Measurements from ENCODE around the gene COL25A1.
"Not testable (repeated sequence)": the region's sequence is repeated elsewhere in the genome, so short reads cannot be mapped to it uniquely, and the experiment has no call there.

COL25A1 gene

DNA sequence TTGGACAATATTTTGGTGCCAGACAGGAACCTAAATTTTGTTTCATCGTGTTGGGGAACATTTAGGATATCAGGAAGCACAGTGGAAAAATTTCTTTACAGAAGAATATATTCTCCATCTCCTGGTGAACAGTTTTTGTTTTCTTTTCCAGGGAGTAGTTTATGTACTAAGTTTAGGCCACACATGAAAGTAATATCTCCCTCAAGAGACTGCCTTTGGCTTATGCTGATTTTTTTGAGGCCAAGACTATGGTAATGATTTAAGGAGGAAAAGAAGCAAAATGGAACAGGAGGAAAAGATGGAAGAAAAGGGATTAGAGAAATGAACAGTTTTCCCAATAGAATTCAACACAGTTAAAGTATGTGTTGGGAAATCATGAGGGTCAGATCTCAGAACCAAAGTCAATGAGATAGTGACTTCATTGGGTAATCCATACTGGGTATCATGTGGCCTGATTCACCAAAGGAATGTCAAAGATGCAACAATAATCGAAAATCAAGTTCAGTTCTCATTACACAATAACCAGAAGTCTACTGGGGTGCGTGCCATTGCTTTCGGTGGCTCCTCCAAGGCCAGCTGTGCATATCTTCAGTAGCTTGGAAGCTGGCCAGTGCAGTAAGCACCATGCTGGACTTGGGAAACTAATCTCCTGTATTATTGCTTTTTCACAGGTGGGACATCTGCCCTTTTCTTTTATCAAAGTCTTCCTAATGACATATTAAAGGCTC is 234.8 kb downstream of the COL25A1 start:
- DNase-seq (ENCODE audit: low read depth in 2 of 2, low spot score in 1 of 2), result no peak

DNA sequence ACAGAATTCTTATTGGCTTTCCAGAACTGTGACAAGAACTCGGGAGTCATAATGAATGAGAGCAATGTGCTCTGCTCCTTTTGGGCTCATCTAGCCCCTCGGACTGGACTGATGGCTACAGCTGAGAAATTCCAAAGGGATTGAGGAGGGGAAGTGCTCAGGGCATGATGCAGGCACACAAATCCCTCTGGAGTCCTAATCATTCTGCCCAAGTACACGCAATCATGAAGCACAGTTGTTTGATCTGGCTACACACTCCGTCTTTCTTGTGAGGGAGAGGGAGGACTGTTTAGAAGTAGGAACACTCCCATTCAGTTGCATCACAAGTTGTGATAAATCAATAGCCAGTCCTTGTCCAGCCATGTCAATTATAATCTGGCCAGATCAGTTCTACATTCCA is 237.5 kb downstream of the COL25A1 start:
- no peak for DNase-seq (ENCODE audit: low read depth in 2 of 2, low spot score in 1 of 2)

- DNase-seq (ENCODE audit: low read depth in 2 of 2, low spot score in 1 of 2), result no peak
These were observed 249.2 kb downstream of the COL25A1 start for GRCh38 chr4:109053257-109053656.

DNA sequence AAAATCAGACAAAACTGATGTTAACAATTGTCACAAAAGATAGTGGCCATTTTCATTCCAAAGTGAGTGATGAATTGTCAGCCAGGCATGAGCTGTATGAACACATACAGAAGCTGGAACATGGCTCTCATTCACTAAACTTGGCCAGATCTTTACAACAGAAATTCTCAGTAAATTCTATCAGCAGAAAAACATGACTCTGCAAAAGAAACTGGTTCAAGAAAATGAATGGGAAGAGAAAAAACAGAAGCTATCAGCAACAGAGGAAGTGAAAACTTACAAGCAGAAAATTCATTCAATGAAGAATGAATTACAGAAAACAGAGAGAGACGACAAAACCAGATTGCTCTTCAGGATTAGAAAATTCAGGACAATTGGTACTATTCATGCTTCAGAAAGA is 249.6 kb downstream of the COL25A1 start:
- DNase-seq (ENCODE audit: low read depth in 2 of 2, low spot score in 1 of 2), result no peak

GRCh38 chr4:109051054-109051453 is 251.4 kb downstream of the COL25A1 start:
- no peak for DNase-seq (ENCODE audit: low read depth in 2 of 2, low spot score in 1 of 2)

DNA sequence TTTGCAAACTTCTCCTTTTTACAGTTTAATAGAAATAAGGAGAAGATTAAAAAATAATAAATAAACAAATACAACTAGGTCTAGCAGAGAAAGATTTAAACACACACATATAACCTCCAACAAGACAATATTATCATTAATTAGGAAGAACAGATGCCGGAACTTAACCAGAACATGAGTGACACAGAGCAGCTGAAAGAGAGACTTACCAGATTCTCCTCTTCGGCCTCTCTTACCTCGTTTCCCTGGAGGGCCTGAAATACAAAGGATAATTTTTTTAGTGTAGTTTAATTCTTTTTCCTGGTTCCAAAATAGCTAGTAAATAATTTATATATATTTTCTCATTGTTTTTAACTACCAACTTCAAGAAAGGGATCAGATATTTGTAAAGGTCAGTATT is 252.5 kb downstream of the COL25A1 start:
- no peak for DNase-seq (ENCODE audit: low read depth in 2 of 2, low spot score in 1 of 2)

GRCh38 chr4:109046471-109047201 is 255.8 kb downstream of the COL25A1 start:
- DNase-seq (ENCODE audit: low read depth in 2 of 2, low spot score in 1 of 2), result no peak

DNA sequence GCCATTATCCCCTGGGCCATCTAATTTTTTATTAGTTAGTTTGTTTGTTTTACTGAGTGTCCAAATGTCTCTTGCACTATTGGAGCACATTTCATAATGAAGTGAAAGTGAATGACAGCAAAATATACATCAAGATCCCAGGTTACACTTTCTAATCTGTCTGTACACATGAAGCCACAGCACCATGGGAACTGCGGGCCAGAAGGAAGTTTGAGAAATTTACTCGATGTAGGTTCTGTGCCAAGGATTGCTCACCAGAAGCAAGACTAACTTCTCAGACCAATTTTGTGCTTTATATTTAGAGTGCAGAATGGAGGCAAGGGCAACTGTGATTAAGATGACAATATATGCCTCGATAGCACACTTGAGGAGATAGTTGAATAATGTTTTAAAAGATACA is 258.0 kb downstream of the COL25A1 start:
- DNase-seq (ENCODE audit: low read depth in 2 of 2, low spot score in 1 of 2), result no peak

- no peak for DNase-seq (ENCODE audit: low read depth in 2 of 2, low spot score in 1 of 2)
These were observed 259.2 kb downstream of the COL25A1 start for GRCh38 chr4:109043286-109043685.

GRCh38 chr4:109041463-109042360 is 260.7 kb downstream of the COL25A1 start:
- no peak for DNase-seq (ENCODE audit: low read depth in 2 of 2, low spot score in 1 of 2)

DNA sequence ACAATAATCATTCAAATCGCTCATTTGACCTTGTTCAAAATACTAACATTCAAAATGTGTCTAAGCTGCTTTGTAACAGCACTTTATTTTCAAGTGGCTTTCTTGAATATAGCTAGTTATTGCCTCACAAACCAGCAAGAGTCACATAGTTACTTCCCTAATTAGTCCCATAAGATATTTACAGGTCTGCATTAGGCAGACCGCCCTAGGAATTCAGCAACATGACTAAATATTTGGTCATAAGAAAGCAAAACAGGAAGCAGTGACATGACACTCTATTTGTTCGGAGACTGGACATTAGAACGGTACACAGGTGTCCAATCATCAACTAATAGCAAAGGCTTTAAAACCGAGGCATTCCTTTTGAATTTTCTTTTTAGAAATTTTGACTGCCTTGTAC is 262.0 kb downstream of the COL25A1 start:
- DNase-seq (ENCODE audit: low read depth in 2 of 2, low spot score in 1 of 2), result no peak

GRCh38 chr4:109037026-109037425 is 265.4 kb downstream of the COL25A1 start:
- no peak for DNase-seq (ENCODE audit: low read depth in 2 of 2, low spot score in 1 of 2)

DNA sequence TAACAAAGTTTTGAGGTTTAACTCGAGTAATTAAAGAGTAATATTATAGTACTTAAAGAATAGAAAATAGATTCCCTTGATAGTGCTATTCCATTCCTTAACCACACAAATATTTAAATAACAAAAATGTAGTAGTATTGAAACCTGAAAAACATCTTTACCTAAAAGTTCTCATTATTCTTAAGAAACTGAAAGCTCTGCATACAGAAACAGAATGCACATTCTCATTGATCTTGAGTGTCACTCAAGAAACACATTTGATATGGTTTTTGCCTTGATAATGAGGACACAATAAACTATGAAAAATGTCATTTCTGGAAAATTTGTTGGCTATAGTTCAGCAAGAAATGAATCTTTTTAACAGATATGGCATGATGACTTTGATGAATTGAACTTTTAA is 268.5 kb downstream of the COL25A1 start:
- no peak for DNase-seq (ENCODE audit: low read depth in 2 of 2, low spot score in 1 of 2)

GRCh38 chr4:109032671-109033070 is 269.8 kb downstream of the COL25A1 start:
- DNase-seq (ENCODE audit: low read depth in 2 of 2, low spot score in 1 of 2), result no peak

- no peak for DNase-seq (ENCODE audit: low read depth in 2 of 2, low spot score in 1 of 2)
These were observed 272.5 kb downstream of the COL25A1 start for GRCh38 chr4:109029987-109030386.

- DNase-seq (ENCODE audit: low read depth in 2 of 2, low spot score in 1 of 2), result no peak
These were observed 275.4 kb downstream of the COL25A1 start for GRCh38 chr4:109027016-109027500.

DNA sequence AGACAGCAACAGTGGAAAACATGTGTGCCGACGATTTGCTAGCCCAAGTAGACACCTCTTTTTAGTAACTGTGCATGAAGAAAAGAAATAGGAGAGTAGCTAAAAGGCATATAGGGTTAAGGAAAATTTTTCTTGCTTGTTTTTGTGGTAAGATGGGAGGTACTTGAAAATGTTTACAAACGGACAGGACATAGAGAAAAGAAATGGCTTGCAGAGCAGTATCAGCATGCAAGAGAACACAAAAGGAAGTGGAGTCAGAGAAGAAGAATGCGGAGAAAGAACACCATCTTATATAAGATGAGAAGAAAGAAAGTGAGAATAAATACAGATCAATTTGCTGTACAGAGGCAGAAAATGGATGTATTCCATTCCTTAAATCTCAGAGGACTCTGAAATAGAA is 275.9 kb downstream of the COL25A1 start:
- no peak for DNase-seq (ENCODE audit: low read depth in 2 of 2, low spot score in 1 of 2)

GRCh38 chr4:109025471-109026076 is 276.9 kb downstream of the COL25A1 start:
- no peak for DNase-seq (ENCODE audit: low read depth in 2 of 2, low spot score in 1 of 2)

DNA sequence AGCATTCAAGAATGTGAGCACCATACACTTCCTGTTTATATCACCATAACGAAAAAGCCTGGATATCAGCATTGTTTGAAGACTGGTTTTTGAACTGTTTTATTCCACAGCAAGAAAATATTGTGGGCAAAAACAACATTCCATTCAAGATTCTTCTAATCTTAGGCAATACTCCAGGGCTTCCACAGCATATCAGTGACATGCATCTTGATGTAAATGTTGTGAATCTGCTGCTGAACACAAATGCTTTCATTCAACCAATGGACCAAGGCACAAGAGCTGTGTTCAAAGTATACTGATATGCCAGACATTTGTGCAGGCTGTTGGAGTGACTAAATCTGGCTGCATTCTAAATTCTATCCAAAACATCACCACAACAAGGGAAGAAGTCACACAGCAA is 279.5 kb downstream of the COL25A1 start:
- no peak for DNase-seq (ENCODE audit: low read depth in 2 of 2, low spot score in 1 of 2)

GRCh38 chr4:109021630-109022029 is 280.8 kb downstream of the COL25A1 start:
- not testable (repeated sequence) for DNase-seq (ENCODE audit: low read depth in 2 of 2, low spot score in 1 of 2)

GRCh38 chr4:109020861-109021260 is 281.6 kb downstream of the COL25A1 start:
- no peak for DNase-seq (ENCODE audit: low read depth in 2 of 2, low spot score in 1 of 2)
